Sigmoid colon (tissue), 7 donors: ENCODE measurements around the gene OTUD4. TPM values are rescaled to one million over a fixed set of nuclear protein-coding genes. Genes with fewer than 3 reads are reported as not detected.
"Not testable (repeated sequence)": the region's sequence is repeated elsewhere in the genome, so short reads cannot be mapped to it uniquely, and the experiment has no call there.

Experiments
- DNase-seq: peaks from one replicate; pipeline ENCODE4 v3.0.0-alpha.2; 2019
- H3K27ac ChIP-seq, 4 donors: fragments of 200-600 bp; sonication (generic); one replicate each; pipeline ENCODE4 v1.5.1; 2016 to 2019; ENCODE audit warnings: mild to moderate bottlenecking in 1 of 4
- H3K27me3 ChIP-seq, 3 donors: fragments of 200-600 bp; sonication (generic); one replicate each; pipeline ENCODE4 v1.5.1; 2019; ENCODE audit warnings: mild to moderate bottlenecking in 1 of 3
- H3K36me3 ChIP-seq, 4 donors: fragments of 200-600 bp; sonication (generic); one replicate each; pipeline ENCODE4 v1.5.1; 2016 to 2019
- H3K4me1 ChIP-seq, 4 donors: fragments of 200-600 bp; sonication (generic); one replicate each; pipeline ENCODE4 v1.5.1; 2017 to 2019
- H3K4me3 ChIP-seq, 4 donors: fragments of 200-600 bp; sonication (generic); one replicate each; pipeline ENCODE4 v1.5.1; 2017 to 2019; ENCODE audit warnings: mild to moderate bottlenecking in 2 of 4, moderate library complexity in 1 of 4
- H3K9me3 ChIP-seq, 4 donors: fragments of 200-600 bp in 3 of 4; sonication (generic) in 3 of 4; one replicate each; pipeline versions ENCODE4 v1.5.1 to v1.6.1; 2013 to 2019
- EP300 ChIP-seq, 4 donors: sonication (generic); formaldehyde crosslinking; IDR thresholded peaks; one replicate each; pipeline ENCODE4 v1.6.1; 2017; ENCODE audit warnings: antibody characterized with exemption in 4 of 4
- POLR2A ChIP-seq, 2 donors: fragments of 450-650 bp; IDR thresholded peaks; one replicate each; pipeline ENCODE4 v1.6.1; 2016; ENCODE audit warnings: antibody characterized with exemption in 2 of 2, mild to moderate bottlenecking in 2 of 2, moderate library complexity in 2 of 2
- POLR2AphosphoS5 ChIP-seq, 4 donors: sonication (generic); formaldehyde crosslinking; IDR thresholded peaks; one replicate each; pipeline ENCODE4 v1.6.1; 2017; ENCODE audit warnings: antibody characterized with exemption in 4 of 4
- WGBS, 2 donors: extraction: QIAGEN DNeasy Blood & Tissue Kit; methylation state at CpG; one replicate each; pipeline ENCODE4 v1.1.7; 2013; 5-methylcytosine and 5-hydroxymethylcytosine counted together
- intact Hi-C: fragments of 100-400 bp; cut with DNase I; formaldehyde crosslinking; loops from one replicate; pipeline ENCODE4 v1.15.1; 2023
- polyA plus RNA-seq, 3 donors: library from polyadenylated mRNA; stranded (reverse); fragments of 200-250 nt; gene quantifications; one replicate each; pipeline ENCODE4 v1.2.3, GENCODE V29; 2013
- total RNA-seq, 4 donors: library from RNA; depleted of rRNA; stranded (reverse); fragments of >200 nt; gene quantifications; one replicate each; pipeline ENCODE4 v1.1.0, GENCODE V29; 2016
- TF ChIP-seq, protein P1 (sequence below), 4 experiments: fragments of 450-650 bp in 3 of 4; fragments of 200-600 bp in 1 of 4; IDR thresholded peaks; one replicate each; pipeline ENCODE4 v1.5.1; 2016 to 2019; ENCODE audit warnings: antibody characterized with exemption in 4 of 4, mild to moderate bottlenecking in 3 of 4, moderate library complexity in 2 of 4
- donor health status: healthy with polysubstance abuse.
- donor health status: Bipolar disorder and iron deficiency.
- donor health status: healthy.

OTUD4 gene, protein sequence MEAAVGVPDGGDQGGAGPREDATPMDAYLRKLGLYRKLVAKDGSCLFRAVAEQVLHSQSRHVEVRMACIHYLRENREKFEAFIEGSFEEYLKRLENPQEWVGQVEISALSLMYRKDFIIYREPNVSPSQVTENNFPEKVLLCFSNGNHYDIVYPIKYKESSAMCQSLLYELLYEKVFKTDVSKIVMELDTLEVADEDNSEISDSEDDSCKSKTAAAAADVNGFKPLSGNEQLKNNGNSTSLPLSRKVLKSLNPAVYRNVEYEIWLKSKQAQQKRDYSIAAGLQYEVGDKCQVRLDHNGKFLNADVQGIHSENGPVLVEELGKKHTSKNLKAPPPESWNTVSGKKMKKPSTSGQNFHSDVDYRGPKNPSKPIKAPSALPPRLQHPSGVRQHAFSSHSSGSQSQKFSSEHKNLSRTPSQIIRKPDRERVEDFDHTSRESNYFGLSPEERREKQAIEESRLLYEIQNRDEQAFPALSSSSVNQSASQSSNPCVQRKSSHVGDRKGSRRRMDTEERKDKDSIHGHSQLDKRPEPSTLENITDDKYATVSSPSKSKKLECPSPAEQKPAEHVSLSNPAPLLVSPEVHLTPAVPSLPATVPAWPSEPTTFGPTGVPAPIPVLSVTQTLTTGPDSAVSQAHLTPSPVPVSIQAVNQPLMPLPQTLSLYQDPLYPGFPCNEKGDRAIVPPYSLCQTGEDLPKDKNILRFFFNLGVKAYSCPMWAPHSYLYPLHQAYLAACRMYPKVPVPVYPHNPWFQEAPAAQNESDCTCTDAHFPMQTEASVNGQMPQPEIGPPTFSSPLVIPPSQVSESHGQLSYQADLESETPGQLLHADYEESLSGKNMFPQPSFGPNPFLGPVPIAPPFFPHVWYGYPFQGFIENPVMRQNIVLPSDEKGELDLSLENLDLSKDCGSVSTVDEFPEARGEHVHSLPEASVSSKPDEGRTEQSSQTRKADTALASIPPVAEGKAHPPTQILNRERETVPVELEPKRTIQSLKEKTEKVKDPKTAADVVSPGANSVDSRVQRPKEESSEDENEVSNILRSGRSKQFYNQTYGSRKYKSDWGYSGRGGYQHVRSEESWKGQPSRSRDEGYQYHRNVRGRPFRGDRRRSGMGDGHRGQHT
- 10 to 100 TPM; 27.7 to 31.7 (median 29.8) TPM for total RNA-seq
- polyA plus RNA-seq = 10 to 100 TPM in 1 of 3 donors, 1 to 10 TPM in 2; 7.2 to 13.0 (median 9.2) TPM

DNA sequence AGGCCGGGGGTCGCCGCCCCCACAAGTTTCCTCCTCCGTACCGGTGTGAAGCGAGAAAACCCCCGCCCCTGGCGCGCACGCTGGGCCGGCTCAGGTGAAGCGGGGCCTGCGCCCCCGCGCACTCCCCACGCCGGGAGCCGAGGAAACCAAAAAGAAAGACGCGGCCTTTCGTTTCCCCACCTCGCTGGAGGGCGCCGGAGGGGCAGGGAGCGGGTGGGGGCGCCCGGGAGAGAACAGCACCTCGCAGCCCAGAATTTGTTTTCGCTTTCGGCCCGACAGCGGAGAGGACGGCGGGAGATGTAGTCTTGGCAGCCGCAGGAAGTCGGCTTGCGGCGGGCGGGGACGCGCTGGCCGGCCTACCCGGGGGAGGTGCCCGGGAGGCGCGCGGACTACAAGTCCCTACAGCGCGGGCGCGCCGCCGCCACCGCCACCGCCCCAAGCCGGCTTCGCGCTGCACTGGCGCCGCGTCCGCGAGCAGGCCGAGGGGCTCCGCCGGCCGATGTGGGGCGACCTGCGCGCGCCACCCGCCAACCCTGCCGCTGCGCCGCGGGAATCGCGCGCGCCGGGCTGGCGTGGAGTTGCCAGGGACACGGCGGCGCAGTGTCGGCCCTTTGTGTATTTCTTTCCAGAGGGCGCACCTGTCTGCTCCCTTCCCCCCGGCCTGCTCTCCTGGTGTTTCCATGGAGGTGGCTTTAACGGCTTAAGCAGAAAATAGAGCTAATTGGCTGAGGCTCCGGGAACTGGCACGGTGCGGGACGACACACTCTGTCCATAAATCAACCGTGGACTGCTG is at the start of gene OTUD4:
OTUD4 (minus strand) TSS at position 292 of the 793 bp plus-strand sequence. CDS start 616 bp downstream, outside the sequence.
- Histone ChIP-seq H3K9me3 (no peaks in the 10 kb centered on the region), H3K4me1 (peaks cover 0 to 40% (median 32%) of the 10 kb centered on the region in 4 donors), H3K36me3 (no peaks in the 10 kb centered on the region), H3K27me3 (no peaks in the 10 kb centered on the region), H3K27ac (peak within 1 kb of the TSS; percentile 97 to 99 (median 98)), H3K4me3 (peak within 1 kb of the TSS; percentile 85 to 98 (median 91))
- TF ChIP-seq POLR2AphosphoS5 (IDR thresholded peaks at IDR 0.05) (peak; percentile 72 to 89 (median 84)), POLR2A (IDR thresholded peaks at IDR 0.05) (peak; percentile 61 to 67), EP300 (IDR thresholded peaks at IDR 0.05) (no peak)
- TF ChIP-seq, protein P1, sequence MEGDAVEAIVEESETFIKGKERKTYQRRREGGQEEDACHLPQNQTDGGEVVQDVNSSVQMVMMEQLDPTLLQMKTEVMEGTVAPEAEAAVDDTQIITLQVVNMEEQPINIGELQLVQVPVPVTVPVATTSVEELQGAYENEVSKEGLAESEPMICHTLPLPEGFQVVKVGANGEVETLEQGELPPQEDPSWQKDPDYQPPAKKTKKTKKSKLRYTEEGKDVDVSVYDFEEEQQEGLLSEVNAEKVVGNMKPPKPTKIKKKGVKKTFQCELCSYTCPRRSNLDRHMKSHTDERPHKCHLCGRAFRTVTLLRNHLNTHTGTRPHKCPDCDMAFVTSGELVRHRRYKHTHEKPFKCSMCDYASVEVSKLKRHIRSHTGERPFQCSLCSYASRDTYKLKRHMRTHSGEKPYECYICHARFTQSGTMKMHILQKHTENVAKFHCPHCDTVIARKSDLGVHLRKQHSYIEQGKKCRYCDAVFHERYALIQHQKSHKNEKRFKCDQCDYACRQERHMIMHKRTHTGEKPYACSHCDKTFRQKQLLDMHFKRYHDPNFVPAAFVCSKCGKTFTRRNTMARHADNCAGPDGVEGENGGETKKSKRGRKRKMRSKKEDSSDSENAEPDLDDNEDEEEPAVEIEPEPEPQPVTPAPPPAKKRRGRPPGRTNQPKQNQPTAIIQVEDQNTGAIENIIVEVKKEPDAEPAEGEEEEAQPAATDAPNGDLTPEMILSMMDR (IDR thresholded peaks at IDR 0.05) = no peak
- WGBS, 2 donors = 0% methylated on average over 94 of the region's 94 CpGs
- intact Hi-C loops = loop anchor here (2.0 to 10.0 kb wide), 3 partner anchors 82 to 554 kb away; partner anchors contain the start of genes ABCE1 and ANAPC10
- peak; percentile 98 for DNase-seq

DNA sequence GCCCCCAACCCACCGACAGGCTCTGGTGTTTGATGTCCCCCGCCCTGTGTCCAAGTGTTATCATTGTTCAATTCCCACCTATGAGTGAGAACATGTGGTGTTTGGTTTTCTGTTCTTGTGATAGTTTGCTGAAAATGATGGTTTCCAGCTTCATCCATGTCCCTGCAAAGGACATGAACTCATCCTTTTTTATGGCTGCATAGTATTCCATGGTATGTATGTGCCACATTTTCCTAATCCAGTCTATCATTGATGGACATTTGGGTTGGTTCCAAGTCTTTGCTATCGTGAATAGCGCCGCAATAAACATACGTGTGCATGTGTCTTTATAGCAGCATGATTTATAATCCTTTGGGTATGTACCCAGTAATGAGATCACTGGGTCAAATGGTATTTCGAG is 42.8 kb upstream of the OTUD4 start:
- H3K36me3 ChIP-seq, H3K9me3 ChIP-seq, H3K4me1 ChIP-seq, H3K27me3 ChIP-seq, intact Hi-C loops, H3K27ac ChIP-seq, H3K4me3 ChIP-seq, DNase-seq: not testable (repeated sequence)
- 74 to 84% methylated on average over 7 of the region's 7 CpGs for WGBS, 2 donors

DNA sequence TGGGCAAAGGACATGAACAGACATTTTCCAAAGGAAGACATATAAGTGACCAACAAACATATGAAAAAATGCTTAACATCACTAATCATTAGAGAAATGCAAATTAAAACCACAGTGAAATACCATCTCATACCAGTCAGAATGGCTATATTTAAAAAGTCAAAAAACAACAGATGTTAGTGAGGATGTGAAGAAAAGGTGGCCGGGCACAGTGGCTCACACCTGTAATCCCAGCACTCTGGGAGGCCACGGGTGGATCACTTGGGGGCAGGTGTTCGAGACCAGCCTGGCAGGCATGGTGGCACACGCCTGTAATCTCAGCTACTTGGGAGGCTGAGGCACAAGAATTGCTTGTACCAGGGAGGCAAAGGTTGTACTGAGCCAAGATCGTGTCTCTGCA is 41.1 kb upstream of the OTUD4 start:
- WGBS, 2 donors = 77 to 89% methylated on average over 5 of the region's 5 CpGs
- H3K9me3 ChIP-seq, H3K4me1 ChIP-seq, intact Hi-C loops, H3K27me3 ChIP-seq, H3K36me3 ChIP-seq, H3K27ac ChIP-seq, H3K4me3 ChIP-seq, DNase-seq: not testable (repeated sequence)

DNA sequence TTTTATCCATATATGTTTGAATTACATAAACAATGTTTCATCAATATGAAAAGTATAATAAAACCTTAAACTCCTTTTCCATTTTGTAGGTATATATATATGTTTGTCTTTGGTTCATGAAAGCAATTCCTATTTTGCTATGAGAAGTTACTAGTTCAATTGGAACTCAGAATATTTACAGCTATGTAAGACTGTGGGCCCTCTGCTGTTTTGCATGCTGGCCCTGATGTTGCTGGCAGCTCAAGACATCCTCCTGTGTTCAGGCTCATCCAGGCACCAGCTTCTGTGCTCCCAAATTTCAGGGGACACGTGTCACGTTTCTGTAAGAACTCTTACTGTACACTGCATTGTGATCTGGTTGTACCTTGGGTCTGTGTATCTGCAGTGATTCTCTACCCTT is 38.7 kb upstream of the OTUD4 start:
- Histone ChIP-seq H3K4me3 (no peak overlapping the region), H3K36me3 (no peaks in the 10 kb centered on the region), H3K9me3 (no peaks in the 10 kb centered on the region), H3K27me3 (no peaks in the 10 kb centered on the region), H3K27ac (no peak overlapping the region), H3K4me1 (no peaks in the 10 kb centered on the region)
- 89 to 91% methylated on average over 2 of the region's 2 CpGs for WGBS, 2 donors
- intact Hi-C loops = no loop called here
- DNase-seq = no peak
- TF ChIP-seq, protein P1 (IDR thresholded peaks at IDR 0.05) = no peak
- no peak for TF ChIP-seq EP300 (IDR thresholded peaks at IDR 0.05)
- TF ChIP-seq POLR2A (IDR thresholded peaks at IDR 0.05) = no peak
- no peak for TF ChIP-seq POLR2AphosphoS5 (IDR thresholded peaks at IDR 0.05)

DNA sequence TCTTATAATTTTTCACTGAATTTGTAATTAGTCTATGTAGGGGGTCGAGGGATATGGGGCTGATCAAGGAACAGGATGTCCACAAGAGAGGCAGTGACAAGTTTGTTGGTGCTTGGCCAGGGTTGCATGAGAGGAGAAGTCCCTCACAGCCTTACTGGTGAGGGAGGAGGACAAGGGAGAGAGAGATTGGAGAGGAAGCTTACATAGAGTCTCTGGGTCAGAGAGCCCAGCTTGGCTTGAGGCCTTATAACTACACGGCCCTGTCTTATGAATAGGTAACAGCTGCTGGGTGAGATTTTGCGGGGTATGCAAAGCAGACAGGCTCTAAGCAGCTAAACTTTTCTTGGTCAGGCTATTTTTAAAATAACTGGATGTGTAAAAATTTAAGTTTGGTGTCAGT is 37.9 kb upstream of the OTUD4 start:
- WGBS, 2 donors = 67 to 68% methylated on average over 3 of the region's 3 CpGs
- intact Hi-C loops = no loop called here
- Histone ChIP-seq H3K27me3 (no peaks in the 10 kb centered on the region), H3K9me3 (no peaks in the 10 kb centered on the region), H3K4me1 (no peaks in the 10 kb centered on the region), H3K27ac (no peak overlapping the region), H3K36me3 (no peaks in the 10 kb centered on the region), H3K4me3 (no peak overlapping the region)
- DNase-seq = peak; percentile 63
- TF ChIP-seq POLR2AphosphoS5 (IDR thresholded peaks at IDR 0.05) (no peak), EP300 (IDR thresholded peaks at IDR 0.05) (no peak)
- TF ChIP-seq, protein P1 (IDR thresholded peaks at IDR 0.05) = no peak
